HG03064 (cell line): ENCODE data around the gene DOK4.

Experiments
- ATAC-seq: cut with Tn5 transposase; IDR thresholded peaks from one replicate; pipeline ENCODE4 v1.9.1; 2021; ENCODE audit warnings: low read depth; ENCODE audit not compliant: unreplicated experiment

Gene DOK4

GRCh38 chr16:57519796-57520360 lies 33.6 kb upstream of the DOK4 start:
- ATAC-seq: no peak

DNA sequence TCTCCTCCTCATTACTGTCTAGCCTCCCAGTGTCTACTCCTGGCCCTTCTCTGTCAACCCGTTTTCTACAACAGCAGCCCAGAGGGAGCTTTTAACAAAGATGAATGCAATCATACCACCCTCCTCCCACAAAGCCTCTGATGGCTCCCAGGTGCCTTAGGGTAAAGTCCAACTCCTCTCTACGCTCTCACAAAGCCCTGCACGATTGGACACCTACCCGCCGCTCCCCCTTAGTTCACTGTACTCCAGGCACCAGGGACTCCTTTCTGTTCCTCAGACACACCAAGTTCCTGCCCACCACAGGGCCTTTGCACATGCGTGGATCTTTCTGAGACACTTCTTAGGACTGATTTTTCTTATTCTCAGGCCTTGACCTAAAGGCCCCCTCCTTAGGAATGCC lies 32.6 kb upstream of the DOK4 start:
- no peak for ATAC-seq

DNA sequence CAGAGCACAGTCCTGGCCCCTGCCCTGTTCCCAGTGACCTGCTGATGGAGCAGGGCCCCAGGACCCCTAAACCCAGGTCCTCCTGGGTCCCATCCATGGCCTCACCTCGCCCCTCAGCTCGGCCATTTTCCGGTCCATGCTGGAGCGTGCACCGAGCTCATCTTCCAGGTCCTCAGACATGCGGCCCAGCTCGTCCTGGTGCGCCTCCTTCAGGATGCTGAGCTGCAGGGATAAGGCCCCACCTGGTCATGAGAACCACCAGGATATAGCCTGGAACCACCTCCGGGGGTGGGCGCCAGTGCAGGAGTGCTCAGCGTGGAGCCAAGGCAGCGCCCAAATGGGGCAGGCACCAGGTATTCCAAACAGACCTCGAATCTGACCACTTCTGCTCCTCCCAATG lies 32.2 kb upstream of the DOK4 start:
- ATAC-seq: no peak

GRCh38 chr16:57517397-57518367 lies 31.4 kb upstream of the DOK4 start:
- no peak for ATAC-seq

DNA sequence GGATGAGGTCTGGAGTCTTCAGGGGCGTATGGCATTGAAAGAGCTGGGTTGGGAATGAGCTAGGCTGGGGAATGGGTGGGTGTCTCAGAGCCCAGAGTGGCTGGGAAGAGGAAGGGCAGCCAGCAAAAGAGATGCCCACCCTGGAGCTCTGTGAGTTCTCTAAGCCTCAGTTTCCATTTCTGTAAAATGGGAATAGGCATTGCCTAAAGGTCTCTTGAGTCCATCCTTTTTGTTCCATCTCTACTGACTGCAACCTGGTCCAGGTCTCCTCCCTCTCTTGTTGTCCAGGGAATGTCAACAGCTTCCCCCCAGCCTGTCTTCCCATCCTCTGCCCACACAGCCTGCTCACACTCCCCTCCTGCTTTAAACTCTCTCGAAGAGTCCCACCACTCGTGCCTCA lies 30.5 kb upstream of the DOK4 start:
- no peak for ATAC-seq

- no peak for ATAC-seq
Observed at GRCh38 chr16:57516176-57516725, 30.0 kb upstream of the DOK4 start.

- no peak for ATAC-seq
Observed at GRCh38 chr16:57514791-57515600, 28.7 kb upstream of the DOK4 start.

- ATAC-seq: no peak
Observed at GRCh38 chr16:57514371-57514770, 28.1 kb upstream of the DOK4 start.

GRCh38 chr16:57513371-57514102 lies 27.2 kb upstream of the DOK4 start:
- no peak for ATAC-seq

DNA sequence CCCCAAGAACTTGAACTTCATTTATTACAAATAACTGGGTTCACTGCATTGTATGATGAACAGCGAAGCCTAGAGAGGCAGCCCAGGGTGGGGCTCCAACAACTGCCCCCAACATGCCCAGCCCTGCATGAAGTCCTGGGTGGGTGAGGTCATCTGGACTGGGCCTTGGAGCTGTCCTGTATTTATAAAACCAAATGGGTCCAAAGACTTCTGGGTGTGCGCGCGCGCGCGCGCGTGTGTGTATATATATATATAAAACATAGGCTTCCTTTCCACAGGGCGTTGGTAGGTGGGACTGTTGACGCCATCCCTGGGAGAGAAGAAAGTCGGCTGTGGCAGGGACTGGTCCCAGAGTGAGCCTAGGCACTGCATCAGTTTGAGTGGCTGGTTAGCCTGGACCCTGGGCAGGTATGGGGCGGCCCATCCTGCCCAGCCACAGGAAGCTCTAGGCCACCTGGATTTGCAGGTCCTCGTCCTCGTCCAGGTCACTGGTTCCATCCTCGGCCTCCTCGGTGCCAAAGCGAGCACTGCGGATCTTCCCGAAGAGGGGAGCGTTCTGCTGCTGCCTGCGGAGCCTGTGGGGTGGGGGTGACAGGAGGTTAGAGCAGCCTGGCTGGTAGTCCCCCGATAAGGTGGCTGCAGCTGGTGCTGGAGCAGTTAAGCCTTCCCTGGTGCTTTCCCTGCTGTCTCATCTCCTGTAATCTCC lies 26.2 kb upstream of the DOK4 start:
- no peak for ATAC-seq

GRCh38 chr16:57510016-57510871 lies 24.0 kb upstream of the DOK4 start:
- no peak for ATAC-seq

DNA sequence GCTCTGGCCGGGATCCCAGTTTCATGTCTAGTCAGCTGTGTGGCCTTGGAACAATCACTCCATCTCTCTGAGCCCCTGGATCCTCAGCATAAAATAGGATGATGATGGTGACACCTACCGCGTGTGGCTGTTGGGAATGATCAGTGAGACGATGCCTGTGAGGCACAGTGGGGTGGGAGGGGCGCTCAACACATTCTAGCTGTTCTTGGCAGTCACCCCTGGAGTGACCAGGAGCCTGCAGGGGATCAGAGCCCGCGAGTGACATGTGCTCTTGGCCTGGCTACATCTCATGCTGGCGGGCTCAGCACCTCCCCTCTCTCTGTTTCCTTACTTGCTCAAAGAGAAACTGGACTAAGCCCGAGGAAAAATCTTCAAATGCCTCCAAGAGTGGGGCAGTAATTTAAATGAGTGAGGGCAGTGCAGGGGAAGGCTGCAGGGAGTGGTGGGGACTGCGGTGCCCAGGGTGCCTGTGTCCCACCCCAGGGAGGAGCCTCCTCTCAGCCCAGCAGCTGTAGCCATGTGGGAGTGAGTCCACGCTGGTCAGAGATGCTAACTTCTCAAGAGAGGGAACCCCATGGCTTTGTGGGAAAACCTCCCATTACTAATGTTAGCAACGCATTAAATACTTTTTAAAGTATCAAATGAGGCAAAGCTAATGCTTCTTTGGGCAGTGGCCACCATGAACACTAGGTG lies 23.1 kb upstream of the DOK4 start:
- ATAC-seq: no peak

GRCh38 chr16:57508035-57508425 lies 21.7 kb upstream of the DOK4 start:
- ATAC-seq: no peak

DNA sequence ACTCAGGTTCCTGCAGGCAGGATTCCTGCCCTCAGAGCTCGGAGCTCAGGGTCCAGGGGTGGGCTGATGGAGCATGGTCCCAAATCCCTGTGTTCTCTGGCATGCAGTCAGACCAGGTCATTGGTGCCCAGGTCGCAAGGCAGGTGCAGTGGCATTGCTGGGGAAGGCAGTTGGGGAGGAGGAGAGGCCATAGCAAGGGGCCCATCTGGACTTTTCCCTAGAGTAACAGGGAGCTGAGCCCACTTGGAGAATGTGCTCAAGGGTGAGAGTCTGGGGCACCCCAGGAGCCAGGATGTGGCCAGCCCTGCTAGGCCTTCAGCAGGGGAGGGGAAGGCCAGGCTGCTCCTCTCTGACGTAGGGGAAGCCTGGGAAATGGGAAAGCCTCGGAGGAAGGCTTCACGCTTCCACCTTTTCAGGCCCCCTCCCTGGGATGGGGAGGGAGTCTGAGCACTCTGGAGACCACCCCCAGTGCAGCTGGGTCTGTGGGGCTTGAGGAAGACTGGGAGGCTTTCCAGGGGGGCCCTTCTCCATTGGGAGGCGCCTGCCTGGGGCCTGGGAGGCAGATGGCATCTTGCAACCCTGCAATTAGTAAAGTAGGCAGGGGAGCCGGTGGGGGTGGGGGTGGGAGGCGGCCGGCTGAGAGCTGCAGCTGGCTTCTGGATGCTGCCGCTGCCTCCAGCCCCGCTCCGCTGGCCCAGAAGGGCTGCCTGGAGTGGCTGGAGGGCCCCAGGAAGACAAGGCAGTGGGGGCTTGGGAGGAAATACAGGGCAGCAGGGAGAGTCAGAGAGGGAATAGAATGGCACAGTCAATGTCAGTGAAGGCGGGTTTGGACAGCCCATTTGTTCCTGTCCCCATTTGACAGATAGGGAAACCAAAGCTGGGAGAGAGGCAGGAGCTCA lies 21.1 kb upstream of the DOK4 start:
- no peak for ATAC-seq

DNA sequence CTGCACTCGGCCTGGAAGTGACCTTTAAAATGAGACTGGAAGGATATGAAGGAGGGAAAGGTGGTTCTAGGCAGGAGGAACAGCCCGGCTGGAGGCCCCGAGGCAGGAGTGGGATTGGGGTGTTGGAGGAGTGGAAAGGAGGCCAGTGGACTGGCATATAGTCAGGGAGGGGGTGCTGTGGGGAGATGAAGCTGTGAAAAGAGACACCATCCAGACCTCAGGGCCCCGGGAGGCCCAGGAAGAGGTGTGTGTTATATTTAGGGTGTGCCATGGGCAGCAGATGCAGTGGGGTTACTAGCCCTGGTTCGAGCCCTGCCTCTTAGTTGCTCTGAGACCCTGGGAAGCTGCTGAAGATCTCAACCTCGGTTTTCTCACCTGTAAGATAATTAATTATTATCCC lies 18.9 kb upstream of the DOK4 start:
- ATAC-seq: no peak

- ATAC-seq: no peak
Observed at GRCh38 chr16:57504491-57504890, 18.2 kb upstream of the DOK4 start.

GRCh38 chr16:57504001-57504400 lies 17.7 kb upstream of the DOK4 start:
- ATAC-seq: no peak
